ENCODE measurements around the gene LRRC47.
"Not testable (repeated sequence)": the region's sequence is repeated elsewhere in the genome, so short reads cannot be mapped to it uniquely, and the experiment has no call there.

The LRRC47 gene

GRCh38 chr1:3805038-3805437 lies 8.7 kb upstream of the LRRC47 start:
- H3K27ac ChIP-seq, result no peak overlapping the region
- TF ChIP-seq CTCF (conservative IDR thresholded peaks at IDR 0.05), result no peak

GRCh38 chr1:3804627-3804944 lies 8.3 kb upstream of the LRRC47 start:
- not testable (repeated sequence) for H3K27ac ChIP-seq

GRCh38 chr1:3803905-3804626 lies 7.8 kb upstream of the LRRC47 start:
- TF ChIP-seq CTCF (conservative IDR thresholded peaks at IDR 0.05), result no peak
- no peak overlapping the region for H3K27ac ChIP-seq

- H3K27ac ChIP-seq, result not testable (repeated sequence)
Observed at GRCh38 chr1:3800795-3801194, 4.5 kb upstream of the LRRC47 start.

GRCh38 chr1:3799976-3800685 lies 3.8 kb upstream of the LRRC47 start:
- H3K27ac ChIP-seq, result no peak overlapping the region
- no peak for TF ChIP-seq CTCF (conservative IDR thresholded peaks at IDR 0.05)

GRCh38 chr1:3795453-3796214 lies 664 bp downstream of the LRRC47 start:
- TF ChIP-seq CTCF (conservative IDR thresholded peaks at IDR 0.05), result no peak
- H3K27ac ChIP-seq, result peak overlapping the region; percentile 87

- no peak overlapping the region for H3K27ac ChIP-seq
- no peak for TF ChIP-seq CTCF (conservative IDR thresholded peaks at IDR 0.05)
Observed at GRCh38 chr1:3790952-3791351, 5.3 kb downstream of the LRRC47 start.

- no peak for TF ChIP-seq CTCF (conservative IDR thresholded peaks at IDR 0.05)
- H3K27ac ChIP-seq, result no peak overlapping the region
Observed at GRCh38 chr1:3790500-3790923, 5.8 kb downstream of the LRRC47 start.
